GDM1 (cell line): ENCODE data around the gene EMP3.

Experiments used
- DNase-seq: peaks from one replicate; lab custom pipeline; 2025; lab: John Stamatoyannopoulos, UW

The EMP3 gene

GRCh38 chr19:48318286-48318987, 6.9 kb upstream of the EMP3 start:
- DNase-seq, result no peak

GRCh38 chr19:48319647-48320541, 5.5 kb upstream of the EMP3 start:
- DNase-seq, result peak; percentile 62

- peak; percentile 93 for DNase-seq
Observed at GRCh38 chr19:48321372-48321621, 4.1 kb upstream of the EMP3 start.

- DNase-seq, result peak; percentile 99
Observed at GRCh38 chr19:48321622-48322591, 3.4 kb upstream of the EMP3 start.

- DNase-seq, result no peak
Observed at GRCh38 chr19:48329167-48329891, 4.0 kb downstream of the EMP3 start.

GRCh38 chr19:48330012-48330681, 4.8 kb downstream of the EMP3 start:
- no peak for DNase-seq

GRCh38 chr19:48332351-48332661, 7.0 kb downstream of the EMP3 start:
- no peak for DNase-seq

- DNase-seq, result peak; percentile 95
Observed at GRCh38 chr19:48332662-48333466, 7.5 kb downstream of the EMP3 start.

- DNase-seq, result peak; percentile 95
Observed at GRCh38 chr19:48333467-48334384, 8.4 kb downstream of the EMP3 start.

GRCh38 chr19:48338253-48338755, 13.0 kb downstream of the EMP3 start:
- DNase-seq, result no peak

- DNase-seq, result no peak
Observed at GRCh38 chr19:48338802-48339503, 13.6 kb downstream of the EMP3 start.

GRCh38 chr19:48340995-48341394, 15.6 kb downstream of the EMP3 start:
- DNase-seq, result no peak

- DNase-seq, result no peak
Observed at GRCh38 chr19:48341515-48342413, 16.4 kb downstream of the EMP3 start.

- DNase-seq, result no peak
Observed at GRCh38 chr19:48342414-48342738, 17.0 kb downstream of the EMP3 start.

GRCh38 chr19:48342841-48343540, 17.6 kb downstream of the EMP3 start:
- DNase-seq, result no peak

- no peak for DNase-seq
Observed at GRCh38 chr19:48344892-48345291, 19.5 kb downstream of the EMP3 start.

GRCh38 chr19:48346191-48346590, 20.8 kb downstream of the EMP3 start:
- no peak for DNase-seq
